ENCODE data around the gene GRIN2D.
"Not testable (repeated sequence)": the region's sequence is repeated elsewhere in the genome, so short reads cannot be mapped to it uniquely, and the experiment has no call there.

The GRIN2D gene

GRCh38 chr19:48372904-48373303 lies 20.6 kb upstream of the GRIN2D start:
- DNase-seq: peak; percentile 91

GRCh38 chr19:48373567-48373966 lies 19.9 kb upstream of the GRIN2D start:
- no peak for DNase-seq

- no peak for DNase-seq
Observed at GRCh38 chr19:48378194-48378570, 15.3 kb upstream of the GRIN2D start.

- no peak for DNase-seq
Observed at GRCh38 chr19:48379058-48379457, 14.4 kb upstream of the GRIN2D start.

GRCh38 chr19:48381178-48381950 lies 12.1 kb upstream of the GRIN2D start:
- no peak for DNase-seq

- no peak for DNase-seq
Observed at GRCh38 chr19:48382286-48382685, 11.2 kb upstream of the GRIN2D start.

GRCh38 chr19:48385461-48386087 lies 7.9 kb upstream of the GRIN2D start:
- no peak for DNase-seq

- DNase-seq: no peak
Observed at GRCh38 chr19:48386981-48387380, 6.5 kb upstream of the GRIN2D start.

GRCh38 chr19:48390188-48391099 lies 3.0 kb upstream of the GRIN2D start:
- no peak for DNase-seq

GRCh38 chr19:48391100-48392005 lies 2.1 kb upstream of the GRIN2D start, which contains the start of gene KDELR1:
KDELR1 (minus strand) TSS chr19:48391551; CDS start chr19:48391358, 193 bp downstream.
- no peak for DNase-seq

GRCh38 chr19:48392006-48392344 lies 1.5 kb upstream of the GRIN2D start:
- DNase-seq: not testable (repeated sequence)

- DNase-seq: no peak
Observed at GRCh38 chr19:48392860-48393558, 459 bp upstream of the GRIN2D start.

GRCh38 chr19:48394331-48395169 lies 1.1 kb downstream of the GRIN2D start:
- DNase-seq: no peak

GRCh38 chr19:48395170-48395455 lies 1.6 kb downstream of the GRIN2D start:
- no peak for DNase-seq

- DNase-seq: no peak
Observed at GRCh38 chr19:48395499-48395898, 2.0 kb downstream of the GRIN2D start.

- no peak for DNase-seq
Observed at GRCh38 chr19:48396016-48396823, 2.8 kb downstream of the GRIN2D start.

GRCh38 chr19:48396824-48397176 lies 3.3 kb downstream of the GRIN2D start:
- DNase-seq: no peak

- no peak for DNase-seq
Observed at GRCh38 chr19:48397263-48398101, 4.0 kb downstream of the GRIN2D start.

- DNase-seq: no peak
Observed at GRCh38 chr19:48398102-48398374, 4.6 kb downstream of the GRIN2D start.

Measured in NCI-H187 treated with DMSO at 0.1 percent for 48 hours (cell line).